Ecto neural progenitor cell (in vitro differentiated cells): ENCODE data around the gene TPTE.
"Not testable (repeated sequence)": the region's sequence is repeated elsewhere in the genome, so short reads cannot be mapped to it uniquely, and the experiment has no call there.

ENCODE experiments used
- DNase-seq: peaks from one replicate; pipeline ENCODE4 v3.0.0-alpha.2; 2018; ENCODE audit warnings: low spot score

Gene TPTE

DNA sequence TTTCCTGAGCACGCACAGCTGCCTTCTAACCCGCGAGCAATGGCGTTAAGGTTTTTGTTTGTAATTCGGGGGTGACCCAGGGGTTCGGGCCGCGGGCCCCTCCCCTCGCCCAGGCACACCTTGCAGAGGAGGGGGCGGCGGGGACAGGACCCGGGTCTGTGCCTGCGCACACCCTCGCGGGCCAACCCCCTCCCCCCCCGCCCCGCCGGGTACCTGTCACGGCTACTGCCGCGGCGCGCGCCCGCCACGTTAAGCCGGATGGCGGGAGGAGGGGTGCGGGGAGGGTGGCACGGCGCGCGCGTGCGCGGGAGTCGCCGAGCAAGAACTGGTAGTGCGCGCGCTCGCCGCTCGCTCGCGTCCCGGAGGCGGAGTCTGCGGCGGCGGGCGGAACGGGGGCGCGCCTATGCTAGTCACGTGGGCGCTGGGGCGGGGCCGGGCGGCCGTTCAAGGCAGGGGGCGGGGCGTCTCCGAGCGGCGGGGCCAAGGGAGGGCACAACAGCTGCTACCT is at the start of gene TPTE:
TPTE (plus strand) TSS at position 493 of the 508 bp plus-strand sequence. CDS start 17,141 bp downstream, outside the sequence.
- DNase-seq: no peak

DNA sequence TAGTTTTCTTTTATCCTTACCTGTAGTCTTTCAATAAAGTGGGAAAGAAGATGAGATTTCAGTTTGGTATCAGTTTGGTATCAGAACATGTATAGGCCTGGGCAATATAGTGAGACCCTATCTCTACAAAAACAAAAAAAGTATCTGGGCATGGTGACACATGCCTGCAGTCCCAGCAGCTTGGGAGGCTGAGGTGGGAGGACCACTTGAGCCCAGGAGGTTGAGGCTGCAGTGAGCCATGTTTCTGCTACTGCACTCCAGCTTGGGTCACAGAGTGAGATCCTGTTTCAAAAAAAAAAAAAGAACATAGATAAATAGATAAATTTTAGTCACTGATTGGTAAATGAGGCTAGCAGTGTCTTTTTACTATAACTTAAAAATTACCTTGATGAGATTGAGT is 49.4 kb upstream of the TPTE start:
- DNase-seq: not testable (repeated sequence)

DNA sequence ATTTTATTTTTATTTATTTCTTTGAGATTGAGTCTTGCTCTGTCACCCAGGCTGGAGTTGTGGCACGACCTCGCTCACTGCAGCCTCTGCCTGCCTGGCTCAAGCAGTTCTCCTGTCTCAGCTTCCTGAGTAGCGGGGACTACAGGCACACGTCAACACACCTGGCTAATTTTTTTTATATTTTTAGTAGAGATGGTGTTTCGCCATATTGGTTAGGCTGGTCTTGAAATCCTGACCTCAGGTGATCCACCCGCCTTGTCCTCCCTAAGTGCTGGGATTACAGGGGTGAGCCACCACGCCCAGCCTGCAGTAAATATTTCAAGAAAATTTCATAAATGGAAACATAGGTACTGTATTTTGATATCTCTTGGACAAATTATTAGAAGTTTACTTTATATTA is 43.6 kb upstream of the TPTE start:
- DNase-seq: not testable (repeated sequence)

DNA sequence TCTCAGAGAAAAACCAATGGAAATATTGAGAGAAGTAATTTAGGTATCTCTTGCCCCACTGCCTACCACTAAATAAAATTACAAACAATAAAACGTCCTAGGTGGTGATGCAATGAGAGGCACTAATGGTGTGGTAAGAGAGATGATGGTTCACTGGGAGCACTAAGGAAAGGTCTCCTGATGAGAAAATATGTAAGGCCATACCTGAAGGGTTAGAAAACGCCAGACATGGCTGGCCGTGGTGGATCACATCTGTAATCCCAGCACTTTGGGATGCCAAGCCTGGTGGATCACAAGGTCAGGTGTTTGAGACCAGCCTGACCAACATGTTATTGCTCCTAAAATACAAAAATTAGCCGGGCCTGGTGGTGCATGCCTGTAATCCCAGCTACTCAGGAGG is 41.5 kb upstream of the TPTE start:
- not testable (repeated sequence) for DNase-seq

DNA sequence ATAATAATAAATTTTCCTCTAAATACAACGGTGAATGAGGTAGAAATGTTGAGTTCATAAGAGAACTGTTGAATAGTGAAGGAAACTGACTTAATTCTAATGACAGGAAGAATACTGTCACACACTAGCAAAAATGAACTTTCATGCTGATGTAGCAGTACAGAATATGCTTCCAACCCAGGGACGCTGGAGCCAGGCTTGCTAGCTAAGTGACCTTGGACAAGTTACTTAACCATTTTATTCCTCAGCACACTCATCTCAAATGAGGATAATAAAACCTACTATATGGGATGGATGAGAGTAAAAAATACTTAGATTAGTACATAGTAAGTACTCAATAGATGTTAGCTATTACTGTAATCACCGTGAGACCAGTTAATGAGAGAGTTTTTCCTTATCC is 36.5 kb upstream of the TPTE start:
- DNase-seq: not testable (repeated sequence)

DNA sequence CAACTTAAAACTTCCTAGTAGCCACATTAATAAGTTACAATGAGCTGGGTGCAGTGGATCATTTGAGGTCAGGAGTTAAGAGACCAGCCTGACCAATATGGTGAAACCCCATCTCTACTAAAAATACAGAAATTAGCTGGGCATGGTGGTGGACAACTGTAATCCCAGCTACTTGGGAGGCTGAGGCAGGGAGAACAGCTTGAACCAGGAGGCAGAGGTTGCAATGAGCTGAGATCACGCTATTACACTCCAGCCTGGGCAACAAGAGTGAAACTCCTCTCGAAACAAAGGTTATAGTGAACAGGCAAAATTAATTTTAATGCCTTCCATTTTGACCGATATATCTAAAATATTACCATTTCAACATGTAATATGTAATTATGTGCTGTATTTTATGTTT is 30.9 kb upstream of the TPTE start:
- DNase-seq: not testable (repeated sequence)

DNA sequence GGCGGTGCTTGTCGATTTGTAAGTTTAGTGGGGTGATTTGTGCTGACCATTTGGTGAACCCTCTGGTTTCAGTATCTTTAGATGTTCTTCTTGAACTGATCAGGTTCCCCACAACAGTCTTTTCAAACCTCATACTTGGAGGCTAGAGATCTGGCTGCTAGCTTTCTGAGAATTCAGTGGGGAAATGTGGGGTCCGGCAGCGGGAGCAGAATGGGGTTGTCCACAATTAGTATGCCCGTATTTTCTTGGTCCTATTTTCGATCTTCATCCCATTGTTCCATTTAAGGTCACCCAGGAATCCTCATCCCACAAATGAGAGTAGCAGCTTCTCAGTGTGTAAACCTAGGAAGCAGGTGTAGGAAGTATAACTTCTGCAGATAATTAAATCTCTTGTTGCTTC is 10.3 kb upstream of the TPTE start:
- no peak for DNase-seq

DNA sequence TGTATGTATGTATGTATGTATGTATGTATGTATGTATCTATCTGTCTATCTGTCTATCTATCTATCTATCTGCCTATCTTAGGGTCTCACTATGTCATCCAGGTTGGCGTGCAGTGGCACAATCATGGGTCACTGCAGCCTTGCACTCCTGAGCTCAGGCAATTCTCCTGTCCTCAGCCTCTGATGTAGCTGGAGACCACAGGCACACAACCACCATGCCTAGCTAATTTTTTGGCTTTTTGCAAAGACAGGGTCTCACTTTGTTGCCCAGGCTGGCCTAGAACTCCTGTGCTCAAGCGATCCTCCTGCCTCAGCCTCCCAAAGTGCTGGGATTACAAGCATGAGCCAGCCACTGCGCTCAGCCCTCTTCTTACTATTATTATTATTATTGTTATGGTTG is 4.5 kb upstream of the TPTE start:
- not testable (repeated sequence) for DNase-seq

DNA sequence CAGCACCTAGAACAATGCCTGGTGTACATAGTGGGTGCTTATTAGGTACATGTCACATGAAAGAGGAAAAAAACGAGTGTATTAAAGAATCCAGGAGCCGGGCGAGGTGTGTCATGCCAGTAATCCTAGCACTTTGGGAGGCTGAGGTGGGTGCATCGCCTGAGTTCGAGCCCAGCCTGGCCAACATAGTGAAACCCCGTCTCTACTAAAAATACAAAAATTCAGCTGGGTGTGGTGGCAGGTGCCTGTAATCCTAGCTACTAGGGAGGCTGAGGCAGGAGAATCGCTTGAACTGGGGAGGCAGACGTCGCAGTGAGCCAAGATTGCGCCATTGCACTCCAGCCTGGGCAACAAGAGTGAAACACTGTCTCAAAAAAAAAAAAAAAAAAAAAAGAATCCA is 3.5 kb upstream of the TPTE start:
- DNase-seq: not testable (repeated sequence)

DNA sequence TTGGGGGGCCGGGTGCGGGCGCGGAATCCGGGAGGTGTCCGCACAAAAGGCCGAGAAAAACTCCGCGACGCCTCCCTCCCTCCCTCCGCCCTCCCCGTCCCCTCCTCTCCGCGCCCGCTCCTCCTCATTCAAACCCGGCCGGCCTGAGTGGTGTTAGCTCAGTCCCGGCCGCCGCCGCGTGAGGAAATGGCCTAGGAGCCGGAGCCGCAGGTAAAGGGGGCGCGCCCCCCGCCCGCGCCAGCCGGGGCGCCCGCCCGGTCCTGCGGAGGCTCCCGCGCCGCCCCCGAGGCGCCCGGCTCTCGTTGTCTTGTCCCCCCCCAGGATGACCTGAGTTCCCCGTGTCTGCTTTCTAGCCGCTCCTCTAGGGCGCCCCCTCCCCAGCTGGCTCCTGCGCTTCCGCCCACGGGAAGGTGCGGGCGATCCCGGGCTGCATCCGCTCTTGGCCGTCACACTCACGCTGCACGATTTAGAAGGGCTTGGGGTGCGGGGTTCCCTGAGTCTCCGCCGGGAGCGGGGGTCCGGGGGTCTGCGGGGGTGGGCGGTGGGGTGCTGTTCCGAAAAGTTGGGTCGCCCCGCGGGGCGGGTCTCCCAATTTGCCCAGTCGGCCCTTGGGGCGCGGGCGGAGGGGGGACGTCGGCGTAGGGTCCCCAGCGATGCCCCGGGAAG is 585 bp downstream of the TPTE start:
- DNase-seq: not testable (repeated sequence)

DNA sequence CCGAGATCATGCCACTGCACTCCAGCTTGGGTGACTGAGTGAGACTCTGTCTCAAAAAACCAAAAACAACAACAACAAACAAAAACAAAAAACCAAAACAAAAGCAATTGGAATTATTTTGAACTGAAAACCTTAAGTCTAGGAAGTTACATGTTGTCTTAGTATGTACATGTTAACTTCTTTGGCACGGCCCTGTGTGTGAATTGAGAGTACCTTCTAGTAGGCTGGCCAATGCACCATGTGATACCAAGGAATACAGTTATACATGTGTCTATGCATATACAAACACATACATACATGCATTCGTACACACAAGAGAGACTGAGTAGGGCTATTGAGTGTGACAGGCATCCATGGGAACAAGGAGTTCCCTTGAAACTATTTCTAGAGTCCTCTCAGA is 18.6 kb downstream of the TPTE start:
- no peak for DNase-seq

DNA sequence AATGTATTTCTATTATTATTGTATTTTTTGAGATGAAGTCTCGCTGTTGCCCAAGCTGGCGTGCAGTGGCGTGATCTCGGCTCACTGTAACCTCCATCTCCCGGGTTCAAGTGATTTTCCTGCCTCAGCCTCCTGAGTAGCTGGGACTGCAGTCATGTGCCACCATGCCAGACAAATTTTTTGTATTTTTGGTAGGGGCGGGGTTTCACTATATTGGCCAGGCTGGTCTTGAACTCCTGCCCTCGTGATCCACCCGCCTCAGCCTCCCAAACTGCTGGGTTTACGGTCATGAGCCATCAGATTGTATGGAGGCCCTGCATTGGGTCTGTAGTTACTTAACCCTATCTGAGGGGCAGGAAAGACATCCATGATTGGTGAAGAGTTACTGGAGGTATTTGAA is 23.0 kb downstream of the TPTE start:
- not testable (repeated sequence) for DNase-seq

DNA sequence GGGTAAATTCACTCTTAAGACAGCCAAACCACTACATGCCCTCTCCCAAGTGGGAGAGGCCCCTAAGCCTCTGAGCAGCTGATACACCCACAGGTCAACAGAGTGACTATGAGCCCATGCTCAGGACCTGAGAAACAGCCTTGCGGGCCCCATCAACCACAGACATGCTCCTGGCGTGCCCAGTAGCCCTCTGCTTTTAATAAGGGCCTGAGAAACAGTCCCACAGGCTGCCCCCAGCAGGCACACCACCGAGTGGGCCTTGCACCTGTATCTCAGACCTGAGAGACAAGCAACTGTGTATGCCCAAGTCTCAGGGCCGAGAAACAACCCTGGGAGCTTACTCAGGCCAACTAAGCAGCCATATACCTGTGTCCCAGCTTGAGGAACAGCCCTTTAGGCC is 26.5 kb downstream of the TPTE start:
- DNase-seq: not testable (repeated sequence)

DNA sequence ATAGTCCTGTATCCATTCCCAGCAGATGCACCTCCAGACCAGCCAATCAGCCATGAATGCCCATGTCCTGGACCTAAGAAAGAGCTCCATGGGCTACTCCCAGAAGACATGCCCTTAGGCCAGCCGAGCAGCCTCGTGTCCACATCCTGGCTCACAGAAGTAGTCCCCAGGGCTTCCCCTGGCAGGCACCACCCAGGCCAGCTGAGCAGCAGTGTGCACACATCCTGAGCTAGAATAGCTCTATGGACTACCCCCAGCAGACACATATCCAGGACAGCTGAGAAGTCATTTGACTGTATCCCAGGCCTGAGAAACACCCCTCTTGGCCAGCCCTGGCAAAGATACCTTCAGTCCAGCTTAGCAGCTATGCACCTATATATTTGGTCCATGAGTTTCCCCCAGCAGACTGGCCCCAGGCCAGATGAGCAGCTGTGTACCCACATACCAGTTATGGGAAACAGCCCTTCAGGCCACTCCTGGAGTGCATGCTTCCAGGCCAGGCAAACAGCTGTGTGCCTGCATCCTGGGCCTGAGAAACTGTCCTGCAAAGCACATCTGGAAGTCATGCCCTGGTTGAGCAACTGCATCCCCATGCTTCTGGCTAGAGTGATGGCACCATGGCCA is 27.1 kb downstream of the TPTE start:
- DNase-seq: not testable (repeated sequence)

DNA sequence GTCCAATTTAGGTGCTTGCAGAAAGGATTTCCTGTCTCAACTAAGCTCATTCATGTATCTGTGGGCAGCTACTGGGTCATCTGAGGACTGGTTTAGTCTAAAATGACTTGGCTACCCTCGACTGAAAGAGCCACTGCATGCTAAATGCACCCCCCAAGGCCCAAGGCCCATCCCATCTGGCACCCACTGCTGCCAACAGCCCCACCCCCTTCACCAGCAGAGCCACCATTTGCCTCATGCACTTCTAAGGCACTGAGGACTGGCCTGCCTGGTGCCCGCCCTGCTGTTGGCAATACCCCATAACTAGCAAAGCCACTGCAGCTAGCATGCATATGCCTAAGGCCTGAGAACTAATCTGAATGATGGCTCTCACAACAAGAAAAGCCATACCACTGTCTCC is 49.4 kb downstream of the TPTE start:
- DNase-seq: not testable (repeated sequence)

DNA sequence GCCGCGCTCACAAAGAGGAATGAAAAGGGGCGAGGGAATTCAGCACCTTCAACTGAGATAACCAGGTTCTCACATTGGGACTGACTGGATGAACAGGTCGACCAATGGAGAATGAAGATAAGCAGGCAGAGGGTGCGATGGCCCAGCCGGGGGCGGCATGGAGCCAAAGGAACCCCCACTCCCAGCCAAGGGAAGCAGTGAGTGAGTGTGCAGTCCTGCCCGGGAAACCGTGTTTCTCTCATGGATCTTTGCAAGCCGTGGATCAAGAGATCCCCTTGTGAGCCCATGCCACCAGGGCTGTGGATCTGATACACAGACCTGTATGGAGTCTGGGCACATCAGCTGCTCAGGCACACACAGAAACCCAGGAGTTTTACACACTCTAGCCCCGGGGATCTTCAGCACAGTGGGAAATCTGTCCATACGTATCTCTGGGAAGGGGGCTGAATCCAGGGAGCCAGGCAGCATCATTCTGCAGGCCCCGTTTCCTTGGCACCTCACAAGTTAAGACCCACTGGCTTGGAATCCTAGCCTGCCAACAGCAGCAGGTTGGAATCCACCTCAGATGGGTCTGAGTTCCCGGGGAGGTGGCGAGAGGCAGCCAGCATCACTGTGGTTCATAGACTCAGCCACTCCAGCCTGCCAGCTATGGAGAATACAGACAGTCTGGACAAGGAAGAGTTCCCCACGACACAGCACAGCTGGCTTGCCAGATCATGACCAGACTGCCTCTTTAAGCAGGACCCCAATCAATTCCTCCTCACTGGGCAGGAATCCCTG is 53.3 kb downstream of the TPTE start:
- DNase-seq: not testable (repeated sequence)

DNA sequence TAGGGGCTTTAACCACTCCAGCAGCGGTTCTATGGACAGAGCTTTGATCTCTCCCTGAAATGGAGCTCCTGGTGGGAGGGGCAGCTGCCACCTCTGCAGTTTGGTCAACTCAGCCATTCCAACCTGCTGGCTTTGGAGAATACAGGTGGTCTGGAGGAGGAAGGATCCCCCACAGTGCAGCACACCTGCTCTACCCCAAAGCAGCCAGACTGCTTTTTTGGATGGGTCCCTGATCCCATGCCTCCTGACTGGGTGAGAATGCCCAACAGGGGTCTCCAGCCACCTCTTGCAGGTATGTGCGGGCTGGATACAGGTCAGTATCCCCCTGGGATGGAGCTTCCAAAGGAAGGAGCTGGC is 53.9 kb downstream of the TPTE start:
- no peak for DNase-seq

DNA sequence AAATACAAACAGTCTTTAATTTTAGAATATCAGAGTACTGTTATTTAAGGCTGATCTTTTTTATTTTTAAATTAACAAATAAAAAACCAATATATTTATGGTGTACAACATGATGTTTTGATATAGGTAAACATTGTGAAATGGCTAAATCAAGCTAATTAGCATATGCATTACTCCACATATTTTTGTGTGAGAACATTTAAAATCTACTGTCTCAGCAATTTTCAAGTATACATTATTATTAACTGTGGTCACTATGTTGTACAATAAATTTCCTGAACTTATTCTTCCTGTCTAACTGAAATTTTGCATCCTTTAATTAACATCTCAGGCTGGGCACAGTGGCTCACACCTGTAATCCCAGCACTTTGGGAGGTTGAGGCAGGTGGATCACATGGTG is 57.5 kb downstream of the TPTE start:
- not testable (repeated sequence) for DNase-seq

DNA sequence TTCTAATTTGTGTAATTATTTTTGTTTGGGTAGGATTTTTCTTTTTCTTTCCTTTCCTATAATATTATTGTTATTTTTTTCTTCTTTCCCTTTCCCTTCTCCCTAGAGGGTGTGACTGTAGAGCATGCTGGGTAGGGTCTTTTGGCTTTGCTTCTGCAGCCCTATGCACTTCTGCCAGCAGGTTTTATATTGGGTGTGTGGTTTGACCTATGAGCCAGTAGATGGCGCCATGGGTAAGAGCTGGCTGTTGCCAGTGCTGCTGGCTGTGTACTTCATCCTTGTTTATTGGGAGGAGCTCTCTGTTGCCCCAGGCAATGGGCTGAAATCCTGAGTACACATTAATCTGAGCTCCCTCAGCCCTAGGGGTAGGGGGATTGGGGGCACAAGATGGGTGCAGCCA is 67.7 kb downstream of the TPTE start:
- DNase-seq: not testable (repeated sequence)

DNA sequence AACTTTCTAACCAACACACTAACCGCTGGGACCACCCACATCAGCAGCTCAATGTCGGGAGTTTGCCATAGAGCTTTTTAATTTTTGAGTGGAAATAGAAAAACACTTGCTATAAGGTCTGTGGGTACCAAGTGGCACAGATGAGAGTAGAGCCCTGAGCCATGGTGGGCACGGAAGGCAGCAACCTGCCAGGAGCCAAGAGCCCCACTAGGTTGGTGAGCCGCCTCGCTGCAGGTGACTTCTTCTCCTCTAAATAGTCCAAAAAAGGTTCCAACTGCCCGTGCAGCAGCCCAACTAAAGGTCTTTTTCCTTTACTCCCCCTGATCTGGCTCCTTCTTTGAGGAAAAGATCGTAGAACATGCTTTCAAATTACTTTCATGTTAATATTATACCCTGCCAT is 85.7 kb downstream of the TPTE start:
- DNase-seq: not testable (repeated sequence)

DNA sequence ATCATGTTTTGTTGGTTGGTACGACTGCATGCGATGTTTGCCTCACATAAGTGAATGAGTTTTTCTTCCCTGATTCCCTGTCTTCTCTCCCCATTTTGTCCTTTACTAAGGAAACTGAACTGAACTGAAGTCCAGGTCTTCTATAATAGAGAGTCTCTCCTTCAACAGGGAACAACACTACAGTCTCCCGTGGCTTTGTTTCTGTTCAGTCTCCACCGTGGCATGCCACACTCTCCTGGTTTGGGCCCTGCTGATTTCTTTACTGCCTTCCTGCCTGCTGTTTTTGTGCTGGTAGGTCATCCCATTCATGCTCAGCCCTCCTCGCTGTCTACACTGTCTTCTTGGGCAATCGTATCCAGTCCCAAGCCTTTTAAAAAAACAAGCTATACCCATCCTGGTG is 92.9 kb downstream of the TPTE start:
- not testable (repeated sequence) for DNase-seq

DNA sequence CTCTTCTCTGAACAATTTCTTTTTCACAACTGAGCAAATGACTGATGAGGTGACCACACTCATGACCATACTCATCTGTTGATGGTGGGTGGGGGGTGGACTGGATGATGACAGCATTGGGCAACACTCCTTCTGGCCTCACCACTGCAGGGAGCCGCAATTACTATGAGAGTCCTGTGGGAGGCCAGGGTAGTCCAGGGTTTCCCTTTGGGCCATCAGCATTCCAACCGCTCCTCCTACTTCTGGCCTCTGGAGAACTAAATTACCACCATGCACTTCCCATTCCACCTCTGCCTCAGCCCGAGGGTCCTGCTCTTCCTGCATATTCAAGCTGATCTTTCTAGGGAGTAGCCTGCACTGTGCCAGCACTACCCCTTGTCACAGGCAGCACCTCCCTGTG is 94.7 kb downstream of the TPTE start:
- not testable (repeated sequence) for DNase-seq

DNA sequence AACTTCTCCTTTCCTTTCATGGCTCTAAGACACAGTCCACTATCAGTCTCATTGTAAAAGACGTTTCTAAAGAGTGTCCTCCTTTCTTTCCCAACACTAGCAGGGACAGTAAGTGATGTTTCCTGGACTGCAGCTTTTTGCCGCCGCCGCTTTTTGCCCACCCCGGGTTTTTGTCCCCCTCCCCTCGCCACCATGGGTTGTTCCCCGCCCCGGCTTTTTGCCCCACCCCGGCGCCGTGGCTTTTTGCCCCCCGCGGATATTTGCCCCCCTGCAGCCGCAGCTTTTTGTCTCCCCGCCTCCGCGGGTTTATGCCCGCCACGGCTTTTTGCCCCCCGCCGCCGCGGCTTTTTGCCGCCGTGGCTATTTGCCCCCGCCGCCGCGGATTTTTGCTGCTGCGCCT is 95.2 kb downstream of the TPTE start:
- no peak for DNase-seq
